SK-MEL-5 (cell line): ENCODE measurements around the gene GLB1L3. TPM values are rescaled to one million over a fixed set of nuclear protein-coding genes. Genes with fewer than 3 reads are reported as not detected.
"Not testable (repeated sequence)": the region's sequence is repeated elsewhere in the genome, so short reads cannot be mapped to it uniquely, and the experiment has no call there.

Source experiments
- DNase-seq: peaks from one replicate; pipeline ENCODE4 v3.0.0-alpha.2; 2016; ENCODE audit warnings: low read depth, low spot score
- in situ Hi-C: cut with HindIII; loops from 2 replicates; pipeline ENCODE4 v1.10.0; 2016; ENCODE audit warnings: low sequenced_read_pairs, high pct_unique_total_duplicates, low pct_unique_long_range_greater_than_20kb
- total RNA-seq: library from RNA; depleted of rRNA; stranded (reverse); fragments of >200 nt; shearing (Covaris generic); gene quantifications from 2 replicates; pipeline ENCODE4 v1.2.3, GENCODE V29; 2014

GLB1L3 gene
- total RNA-seq, 1 experiment from 2014 or later = 0.69 TPM

DNA sequence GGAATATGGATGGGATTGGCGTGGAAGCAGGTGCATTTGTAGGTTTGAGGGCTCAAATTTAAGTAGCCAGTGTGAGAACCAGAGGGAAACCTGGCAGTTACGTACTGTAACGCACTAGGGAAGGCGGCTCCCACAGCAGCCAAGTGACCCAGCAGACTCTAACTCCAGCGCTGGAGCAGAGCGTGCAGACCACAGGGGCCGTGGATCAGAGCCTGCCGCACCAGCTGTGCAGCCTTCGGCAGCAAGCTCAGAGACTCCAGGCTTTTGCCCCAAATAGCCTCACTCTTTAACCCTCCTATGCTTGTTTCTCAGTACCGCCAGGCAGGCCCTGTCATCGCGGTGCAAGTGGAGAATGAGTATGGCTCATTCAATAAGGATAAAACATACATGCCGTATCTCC, 12.3 kb downstream of the GLB1L3 start:
- DNase-seq = no peak
- in situ Hi-C loops = no loop called here

DNA sequence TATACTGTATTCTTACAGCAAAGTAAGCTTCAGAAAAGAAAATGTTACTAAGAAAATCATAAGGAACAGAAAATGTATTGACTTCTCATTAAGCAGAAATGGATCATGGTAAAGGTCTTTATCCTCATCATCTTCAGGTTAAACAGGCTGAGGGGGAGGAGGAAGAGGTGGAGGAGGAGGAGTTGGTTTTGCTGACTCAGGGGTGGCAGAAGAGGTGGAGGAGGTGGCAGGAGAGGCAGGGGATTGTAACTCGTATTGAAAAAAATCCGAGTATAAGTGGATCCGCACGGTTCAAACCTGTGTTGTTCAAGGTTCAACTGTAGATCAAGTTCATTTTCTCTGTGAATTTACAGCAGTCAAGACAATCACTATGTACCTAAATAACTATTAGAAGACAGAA, 13.0 kb downstream of the GLB1L3 start:
- in situ Hi-C loops = no loop called here
- DNase-seq = no peak

DNA sequence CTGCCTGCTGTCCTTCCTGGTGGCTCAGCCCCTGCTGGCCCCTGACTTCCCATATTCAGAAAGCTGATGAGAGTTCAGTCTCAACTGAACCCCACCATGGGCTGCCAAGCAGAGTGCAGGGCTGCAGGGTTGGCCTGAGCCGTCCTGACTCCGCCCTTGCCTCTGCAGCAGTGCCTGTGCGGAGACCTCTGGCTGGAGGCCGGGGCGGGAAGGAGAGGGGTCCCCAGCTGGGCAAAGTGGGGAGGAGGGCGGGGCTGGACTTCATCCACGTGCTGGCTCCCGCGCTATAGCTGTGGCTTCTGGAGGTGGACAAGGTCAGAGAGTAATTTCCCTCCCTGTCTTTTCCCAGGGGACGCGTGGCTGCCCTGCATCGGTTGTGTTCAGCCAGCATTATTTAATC, 13.6 kb downstream of the GLB1L3 start:
- in situ Hi-C loops = no loop called here
- no peak for DNase-seq

DNA sequence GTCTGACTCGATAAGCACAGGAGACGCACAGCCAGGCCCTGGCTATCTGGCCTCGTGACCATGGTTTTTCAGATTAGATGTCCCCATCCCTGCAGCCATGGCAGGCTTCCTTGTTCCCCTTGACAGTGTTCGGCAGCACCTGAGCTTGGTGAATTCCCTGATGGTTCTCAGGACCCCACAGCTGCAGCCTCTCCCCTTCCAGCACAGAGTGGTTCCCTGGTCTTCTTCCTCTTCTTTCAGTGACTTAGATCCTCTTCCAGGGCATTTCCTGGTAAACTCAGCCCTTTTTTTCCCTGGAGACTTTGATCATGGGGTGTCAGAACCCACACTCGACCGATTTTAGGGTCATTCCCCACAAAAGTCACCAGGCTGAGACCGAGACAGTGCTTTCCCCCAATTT, 14.5 kb downstream of the GLB1L3 start:
- no peak for DNase-seq
- in situ Hi-C loops = no loop called here

DNA sequence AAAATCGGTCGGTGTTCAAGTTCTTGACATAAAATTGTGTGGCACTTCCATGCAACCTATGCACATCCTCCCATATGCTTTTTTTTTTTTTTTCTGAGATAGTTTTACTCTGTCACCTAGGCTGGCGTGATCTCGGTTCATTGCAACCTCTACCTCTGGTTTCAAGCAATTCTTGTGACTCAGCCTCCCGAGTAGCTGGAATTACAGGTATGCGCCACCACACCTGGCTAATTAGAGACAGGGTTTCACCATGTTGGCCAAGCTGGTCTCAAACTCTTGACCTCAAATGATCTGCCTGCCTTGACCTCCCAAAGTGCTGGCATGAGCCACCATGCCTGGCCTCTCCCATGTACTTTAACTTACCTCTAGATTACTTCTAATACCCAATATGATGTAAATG, 15.0 kb downstream of the GLB1L3 start:
- in situ Hi-C loops = no loop called here
- DNase-seq = no peak

DNA sequence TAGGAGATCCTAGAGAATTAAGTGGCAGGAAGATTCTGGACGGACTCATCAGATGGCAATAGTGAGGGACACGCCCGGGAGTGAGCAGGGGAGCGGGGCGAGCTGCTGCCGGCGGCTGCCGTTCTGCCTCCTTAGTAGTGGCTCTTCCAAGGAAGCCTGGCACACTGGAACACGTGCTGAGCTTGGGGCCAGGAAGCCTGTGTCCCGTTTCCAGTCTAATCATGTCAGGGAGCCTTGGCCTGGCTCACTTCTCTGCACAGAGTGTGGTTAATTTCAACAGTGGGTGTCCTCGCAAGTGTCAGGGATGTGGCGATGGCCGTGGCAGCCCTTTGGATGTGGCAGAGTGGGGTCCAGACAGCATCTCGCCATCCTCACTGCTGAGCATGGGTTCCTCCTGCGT, 16.5 kb downstream of the GLB1L3 start:
- in situ Hi-C loops = no loop called here
- no peak for DNase-seq

DNA sequence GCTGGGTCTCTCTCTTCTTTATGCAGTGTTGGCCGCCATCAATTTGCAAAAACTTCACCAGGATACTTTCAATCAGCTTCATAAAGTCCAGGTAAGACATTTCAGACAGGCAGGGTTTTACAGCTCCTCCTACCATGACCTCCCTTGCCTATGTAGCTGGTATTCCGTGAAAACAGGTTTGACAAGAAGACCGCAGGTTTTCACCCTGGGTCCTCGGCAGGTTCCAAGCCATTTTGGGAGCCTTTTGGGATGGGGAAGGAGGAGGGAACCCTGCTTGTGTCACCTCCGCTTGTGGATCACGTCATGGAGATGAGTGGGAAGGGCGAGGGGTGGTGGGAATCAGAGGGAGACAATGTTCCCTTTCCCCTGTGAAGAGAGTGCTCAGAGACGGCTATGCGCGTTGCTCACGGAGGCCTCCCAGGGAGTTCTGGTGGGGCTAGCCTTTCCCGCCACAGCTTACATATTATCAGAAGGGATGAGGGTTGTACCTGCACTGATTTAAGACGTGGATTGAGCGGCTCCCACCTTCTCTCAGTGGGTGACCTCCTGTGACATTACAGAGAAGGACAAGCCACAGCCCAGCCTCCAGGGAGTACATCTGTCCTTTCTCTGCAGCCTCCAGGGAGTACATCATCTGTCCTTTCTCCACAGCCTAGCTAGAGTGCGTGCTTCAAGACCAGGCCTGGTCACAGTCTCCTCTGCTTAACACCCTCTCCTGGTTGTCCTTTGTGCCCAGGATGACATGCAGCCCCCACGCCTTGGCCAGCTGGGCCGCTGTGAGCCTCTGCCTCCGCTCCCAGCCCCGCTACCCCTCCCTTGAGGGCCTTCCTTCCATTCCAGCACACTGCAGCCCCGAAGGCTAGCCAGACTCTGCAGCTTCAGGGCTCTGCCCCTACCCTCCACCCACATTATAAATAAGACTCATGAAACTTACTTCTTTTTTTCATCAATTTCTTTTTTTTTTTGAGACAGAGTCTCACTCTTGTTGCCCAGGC, 17.2 kb downstream of the GLB1L3 start:
- DNase-seq = no peak
- in situ Hi-C loops = no loop called here

DNA sequence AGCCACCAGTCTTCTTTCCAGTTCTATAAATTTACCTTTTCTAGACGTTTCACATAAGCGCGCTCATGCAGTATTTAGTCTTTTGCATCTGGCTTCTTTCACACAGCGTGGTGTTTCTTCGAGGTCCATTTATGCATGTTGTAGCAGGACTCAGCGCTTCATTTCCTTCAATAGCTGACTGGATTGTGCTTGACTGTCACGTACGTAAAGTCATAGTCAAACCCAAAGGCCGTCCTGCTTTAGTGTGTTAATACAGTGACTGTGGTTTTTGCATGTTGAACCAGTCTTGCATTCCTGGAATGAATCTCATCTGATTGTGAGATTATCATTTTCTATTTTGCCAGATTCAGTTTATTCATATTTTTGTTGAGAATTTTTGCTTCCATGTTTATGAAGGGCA, 18.5 kb downstream of the GLB1L3 start:
- in situ Hi-C loops = no loop called here

DNA sequence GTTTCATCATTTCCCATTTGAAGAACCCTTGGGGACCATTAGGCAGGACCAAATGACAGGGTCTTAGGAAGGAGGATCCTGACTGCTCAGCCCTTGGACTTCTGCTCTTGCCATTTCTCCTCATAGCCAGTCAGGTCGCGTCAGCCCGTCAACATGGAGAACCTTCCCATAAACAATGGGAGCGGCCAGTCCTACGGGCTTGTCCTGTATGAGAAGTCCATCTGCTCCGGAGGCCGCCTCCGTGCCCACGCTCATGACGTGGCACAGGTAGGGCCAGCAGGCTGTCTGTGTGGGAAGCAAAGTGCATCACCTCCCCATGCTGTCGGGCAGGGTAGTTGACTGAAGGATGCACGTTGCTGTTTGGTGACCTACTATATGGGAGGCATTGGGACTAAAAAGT, 36.0 kb downstream of the GLB1L3 start:
- DNase-seq = no peak
- in situ Hi-C loops = no loop called here

More for the DNA sequence above, 18.5 kb downstream of the GLB1L3 start:
- no peak for DNase-seq

DNA sequence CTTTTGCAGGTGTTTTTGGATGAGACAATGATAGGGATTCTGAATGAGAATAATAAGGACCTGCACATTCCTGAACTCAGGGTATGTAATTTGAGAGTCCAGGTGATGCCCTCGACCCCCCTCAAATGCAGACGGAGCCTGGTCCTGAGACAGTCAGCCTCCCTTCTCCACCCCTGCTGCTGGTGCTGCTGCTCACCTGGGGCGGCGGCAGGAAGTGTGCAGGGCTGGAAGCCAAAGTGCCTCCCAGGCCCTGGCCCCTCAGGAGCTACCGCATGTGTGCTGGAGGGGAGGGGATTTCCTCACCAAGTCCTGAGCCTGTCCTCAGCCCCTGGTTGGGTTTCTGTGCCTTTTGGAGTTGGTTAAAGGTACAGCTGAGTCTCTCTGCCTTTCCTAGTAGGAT, 36.6 kb downstream of the GLB1L3 start:
- no peak for DNase-seq
- in situ Hi-C loops = no loop called here

DNA sequence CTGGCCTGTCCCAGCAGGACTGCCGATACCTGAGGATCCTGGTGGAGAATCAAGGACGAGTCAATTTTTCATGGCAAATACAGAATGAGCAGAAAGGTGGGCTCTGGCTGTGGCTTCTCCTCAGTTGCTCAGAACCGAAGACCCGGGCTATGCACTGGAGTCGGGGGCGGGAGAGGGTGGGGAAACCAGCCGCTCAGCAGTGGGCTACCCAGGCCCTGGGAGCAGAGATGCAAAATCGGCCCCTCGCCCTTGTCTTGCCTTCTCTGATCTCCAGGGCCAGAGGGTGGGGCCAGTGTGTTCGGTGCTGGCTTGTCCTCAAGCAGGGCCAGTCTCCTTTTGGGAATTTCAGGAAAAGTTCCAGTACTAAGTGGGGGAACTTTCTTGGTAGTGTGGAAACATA, 37.2 kb downstream of the GLB1L3 start:
- no peak for DNase-seq
- in situ Hi-C loops = no loop called here

DNA sequence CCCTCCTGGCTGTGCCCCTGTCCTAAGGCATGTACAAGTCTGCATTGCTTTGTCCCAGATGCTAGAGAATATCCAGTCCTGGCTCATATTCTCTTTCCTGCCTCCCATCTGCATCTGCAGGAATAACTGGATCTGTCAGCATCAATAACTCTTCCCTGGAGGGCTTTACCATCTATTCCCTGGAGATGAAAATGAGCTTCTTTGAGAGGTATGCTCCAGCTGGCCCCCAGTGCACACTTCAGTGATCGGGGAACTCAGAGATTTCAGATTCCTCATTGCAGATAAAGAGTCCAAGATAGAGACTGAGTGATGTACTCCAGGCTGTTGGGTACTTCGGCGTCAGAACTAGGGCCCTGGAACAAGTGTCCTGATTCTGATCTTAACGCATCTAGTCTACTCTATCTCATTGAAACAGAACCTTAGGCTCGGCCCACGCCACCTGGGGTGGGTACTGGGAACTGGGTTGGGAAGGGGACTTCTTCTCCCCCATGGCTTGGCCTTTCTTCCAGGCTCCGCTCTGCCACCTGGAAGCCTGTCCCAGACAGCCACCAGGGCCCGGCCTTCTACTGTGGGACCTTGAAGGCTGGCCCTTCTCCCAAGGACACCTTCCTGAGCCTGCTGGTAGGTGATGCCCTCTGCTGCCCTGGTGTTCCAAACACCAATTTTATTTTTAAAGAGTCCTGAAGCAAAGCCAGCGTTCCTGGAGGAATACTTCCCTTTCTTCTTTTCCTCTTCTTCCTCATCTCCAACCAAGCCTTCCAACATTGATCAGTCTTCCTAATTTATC, 37.8 kb downstream of the GLB1L3 start:
- in situ Hi-C loops = no loop called here

DNA sequence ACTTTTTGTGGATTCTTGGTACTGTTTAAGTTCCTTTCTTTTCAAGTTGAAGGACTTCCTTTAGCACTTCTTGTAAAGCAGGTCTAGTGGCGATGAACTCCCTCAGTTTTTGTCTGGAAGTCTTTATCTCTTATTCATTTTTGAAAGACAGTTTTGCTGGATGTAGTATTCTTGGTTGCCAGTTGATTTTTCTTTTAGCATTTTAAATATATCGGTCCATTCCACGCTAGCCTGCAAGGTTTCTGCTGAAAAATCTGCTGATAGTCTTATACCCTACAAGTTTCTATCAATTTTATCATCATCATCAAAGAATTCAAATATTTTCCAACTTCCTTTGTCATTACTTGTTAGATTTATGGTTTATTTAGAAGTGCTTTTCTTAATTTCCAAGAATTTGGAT, 40.9 kb downstream of the GLB1L3 start:
- in situ Hi-C loops = no loop called here
- no peak for DNase-seq

More for the DNA sequence above, 37.8 kb downstream of the GLB1L3 start:
- DNase-seq = no peak

DNA sequence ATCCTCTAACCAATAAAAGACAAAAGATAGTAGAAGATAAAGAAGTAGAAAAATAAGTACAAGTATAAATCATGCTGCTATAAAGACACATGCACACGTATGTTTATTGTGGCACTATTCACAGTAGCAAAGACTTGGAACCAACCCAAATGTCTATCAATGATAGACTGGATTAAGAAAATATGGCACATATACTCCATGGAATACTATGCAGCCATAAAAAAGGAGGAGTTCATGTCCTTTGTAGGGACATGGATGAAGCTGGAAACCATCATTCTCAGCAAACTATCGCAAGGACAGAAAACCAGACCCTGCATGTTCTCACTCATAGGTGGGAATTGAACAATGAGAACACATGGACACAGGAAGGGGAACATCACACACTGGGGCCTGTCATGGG, 45.2 kb downstream of the GLB1L3 start:
- DNase-seq, in situ Hi-C loops: not testable (repeated sequence)

DNA sequence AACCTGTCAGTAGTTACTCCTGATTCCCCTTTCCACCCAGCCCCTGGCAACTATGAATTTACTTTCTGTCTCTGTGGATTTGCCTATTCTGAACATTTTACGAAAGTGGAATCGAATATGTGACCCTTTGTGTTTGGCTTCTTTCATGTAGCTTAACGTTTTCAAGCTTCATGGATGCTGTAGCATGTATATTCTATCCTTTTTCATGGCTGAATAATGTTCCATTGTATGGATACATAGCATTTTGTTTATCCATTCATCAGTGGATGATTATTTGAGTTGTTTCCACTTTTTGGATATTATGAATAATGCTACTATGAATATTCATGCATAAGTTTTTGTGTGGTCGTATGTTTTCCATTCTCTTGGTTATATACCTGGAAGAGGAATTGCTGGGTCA, 46.4 kb downstream of the GLB1L3 start:
- in situ Hi-C loops = no loop called here
- DNase-seq = no peak

DNA sequence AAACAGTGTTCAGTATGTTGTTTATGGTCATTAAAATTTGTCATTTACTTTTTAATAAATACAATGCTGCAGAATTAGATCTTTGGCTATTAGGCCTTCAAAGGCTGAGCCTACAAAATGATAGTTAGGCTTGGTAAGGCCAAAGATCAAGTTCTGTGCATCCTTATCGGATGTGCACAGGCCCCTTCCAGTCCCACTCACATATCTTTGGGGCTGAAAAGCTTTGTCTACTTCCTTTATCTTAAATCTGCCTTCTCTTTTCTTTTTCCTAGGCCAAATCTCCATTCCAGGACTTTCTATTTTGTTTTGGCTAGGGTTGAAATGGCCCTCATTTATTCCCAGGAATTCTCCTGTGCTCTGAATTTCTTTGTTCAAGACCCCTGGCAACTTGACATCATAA, 52.3 kb downstream of the GLB1L3 start:
- no peak for DNase-seq
- in situ Hi-C loops = no loop called here

DNA sequence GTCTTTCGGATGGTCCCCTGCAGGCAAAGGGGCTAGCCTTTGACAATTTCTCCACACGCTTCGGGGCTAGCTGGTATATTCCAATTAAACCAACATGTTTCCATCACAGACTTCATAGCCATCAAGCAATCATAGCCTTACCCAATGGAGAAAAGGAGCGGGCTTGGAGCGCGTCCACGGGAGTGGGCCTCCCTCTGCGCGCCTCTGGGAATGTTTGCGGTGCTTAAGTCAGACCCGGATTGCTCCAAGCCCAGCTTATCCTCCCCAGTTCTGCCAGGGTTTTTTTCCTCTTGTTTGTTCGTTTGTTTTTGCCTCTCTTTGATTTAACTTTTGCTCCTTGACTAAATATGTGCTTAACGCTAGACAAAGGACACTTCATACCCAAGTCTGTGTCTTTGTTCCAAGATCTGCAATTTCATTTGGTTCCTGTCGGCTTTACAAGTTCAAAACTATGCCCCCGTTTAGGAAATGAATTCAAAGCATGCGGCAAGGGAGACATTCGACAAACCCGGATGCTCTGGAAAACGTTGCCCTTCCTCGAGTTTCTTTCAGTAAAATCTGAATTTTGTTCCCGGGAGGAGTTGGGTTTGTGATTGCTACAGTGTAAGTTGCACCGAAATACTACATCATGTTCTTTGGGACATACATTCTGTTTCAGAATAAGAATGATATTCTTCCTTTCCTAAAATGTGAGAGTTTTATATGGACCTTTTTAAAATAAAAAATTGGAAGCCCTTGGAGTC, 54.6 kb downstream of the GLB1L3 start:
- DNase-seq = no peak
- in situ Hi-C loops = no loop called here
